H1 (cell line): ENCODE measurements around the gene BBS9. TPM values are rescaled to one million over a fixed set of nuclear protein-coding genes. Genes with fewer than 3 reads are reported as not detected.

ENCODE experiments used
- CEBPB ChIP-seq: IDR thresholded peaks from 2 replicates; pipeline ENCODE4 v1.6.1; 2012; ENCODE audit warnings: low read depth, low read length
- NANOG ChIP-seq: IDR thresholded peaks from 2 replicates; pipeline ENCODE4 v1.6.1; 2011; ENCODE audit warnings: low read length, low read depth, mild to moderate bottlenecking, inconsistent platforms; ENCODE audit not compliant: insufficient read depth, poor library complexity, severe bottlenecking
- TAF1 ChIP-seq: IDR thresholded peaks from 2 replicates; pipeline ENCODE4 v1.6.1; 2011; ENCODE audit warnings: mild to moderate bottlenecking, low read depth, low read length
- USF2 ChIP-seq: IDR thresholded peaks from 2 replicates; pipeline ENCODE4 v1.6.1; 2011; ENCODE audit warnings: low read length, improper control_type of control experiment
- polyA plus RNA-seq, 7 experiments: library from polyadenylated mRNA; depleted of rRNA in 3 of 7; stranded (reverse) in 5 of 7; unstranded in 2 of 7; fragments of >200 nt in 5 of 7; fragments of 200-250 nt in 2 of 7; gene quantifications; 1 replicate in 5 of 7; 2 replicates in 1 of 7; 4 replicates in 1 of 7; pipeline versions ENCODE4 v1.2.1 to v1.2.3, GENCODE V29; 2011 to 2013; ENCODE audit warnings: missing spikeins in 2 of 7, mixed read lengths in 2 of 7
- total RNA-seq: library from RNA; stranded (reverse); fragmentation: NEBNext Ultra II Directional; extraction: Animal tissue kit (Norgen Biotek cat#: 25700); gene quantifications from 2 replicates; pipeline ENCODE4 v1.2.1, GENCODE V29; 2021

The BBS9 gene
- total and polyA plus RNA-seq, 2 of the 8 experiments (the other 6 are each of a cell fraction or from before 2014, with no cell fraction given), result 22.3 to 37.0 TPM

- no peak for TF ChIP-seq USF2
- TF ChIP-seq NANOG, result no peak
- no peak for TF ChIP-seq CEBPB
- TF ChIP-seq TAF1, result no peak
Measured at GRCh38 chr7:33644489-33644888, 515.1 kb downstream of the BBS9 start (continued).
